ENCODE measurements around the gene RAB36. TPM values are rescaled to one million over a fixed set of nuclear protein-coding genes. Genes with fewer than 3 reads are reported as not detected.

RAB36 gene
- total RNA-seq, 1 donor from 2014 or later: 0.47 TPM

DNA sequence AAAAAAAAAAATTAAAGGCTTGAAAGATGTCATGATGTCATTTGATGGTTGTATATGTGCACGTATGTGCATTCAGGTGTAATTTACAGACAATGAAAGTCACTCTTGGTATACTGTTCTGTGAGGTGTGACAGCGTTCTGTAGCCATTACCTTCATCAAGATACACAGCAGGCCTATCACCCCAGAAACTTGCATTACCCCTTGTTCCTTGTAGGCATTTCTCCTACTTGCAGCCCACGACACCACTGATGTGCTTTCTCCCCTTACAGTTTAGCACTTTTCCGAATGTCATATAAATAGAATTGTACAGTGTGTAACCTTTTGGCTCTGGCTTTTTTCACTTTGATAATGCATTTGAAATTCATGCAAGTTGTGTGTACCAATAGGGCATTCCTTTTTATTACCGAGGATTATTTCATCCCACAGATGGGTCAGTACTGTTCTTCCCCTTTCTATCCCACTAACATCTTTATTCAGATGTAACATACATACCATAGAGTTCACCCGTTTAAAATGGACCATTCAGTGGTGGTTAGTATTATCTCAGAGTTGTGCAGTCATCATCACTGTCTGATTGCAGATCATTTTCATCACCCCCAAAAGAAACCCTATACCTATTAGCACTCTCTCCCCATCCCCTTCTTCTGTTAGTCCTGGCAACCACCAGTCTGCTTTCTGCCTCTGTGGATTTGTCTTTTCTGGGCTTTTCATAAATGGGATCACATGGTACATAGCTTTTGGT, 65.3 kb downstream of the RAB36 start:
- H3K36me3 ChIP-seq: no peaks in the 10 kb centered on the region
- peaks cover 51% of the 10 kb centered on the region for H3K4me1 ChIP-seq
- intact Hi-C loops (cut with micrococcal nuclease): no loop called here
- TF ChIP-seq, protein P1, sequence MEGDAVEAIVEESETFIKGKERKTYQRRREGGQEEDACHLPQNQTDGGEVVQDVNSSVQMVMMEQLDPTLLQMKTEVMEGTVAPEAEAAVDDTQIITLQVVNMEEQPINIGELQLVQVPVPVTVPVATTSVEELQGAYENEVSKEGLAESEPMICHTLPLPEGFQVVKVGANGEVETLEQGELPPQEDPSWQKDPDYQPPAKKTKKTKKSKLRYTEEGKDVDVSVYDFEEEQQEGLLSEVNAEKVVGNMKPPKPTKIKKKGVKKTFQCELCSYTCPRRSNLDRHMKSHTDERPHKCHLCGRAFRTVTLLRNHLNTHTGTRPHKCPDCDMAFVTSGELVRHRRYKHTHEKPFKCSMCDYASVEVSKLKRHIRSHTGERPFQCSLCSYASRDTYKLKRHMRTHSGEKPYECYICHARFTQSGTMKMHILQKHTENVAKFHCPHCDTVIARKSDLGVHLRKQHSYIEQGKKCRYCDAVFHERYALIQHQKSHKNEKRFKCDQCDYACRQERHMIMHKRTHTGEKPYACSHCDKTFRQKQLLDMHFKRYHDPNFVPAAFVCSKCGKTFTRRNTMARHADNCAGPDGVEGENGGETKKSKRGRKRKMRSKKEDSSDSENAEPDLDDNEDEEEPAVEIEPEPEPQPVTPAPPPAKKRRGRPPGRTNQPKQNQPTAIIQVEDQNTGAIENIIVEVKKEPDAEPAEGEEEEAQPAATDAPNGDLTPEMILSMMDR (IDR thresholded peaks at IDR 0.05; ENCODE audit: borderline replicate concordance): no peak
- H3K4me3 ChIP-seq: no peak overlapping the region
- DNase-seq: no peak
- no peak overlapping the region for H3K27ac ChIP-seq (replicated peaks)
- no peaks in the 10 kb centered on the region for H3K9me3 ChIP-seq (replicated peaks)
- H3K27me3 ChIP-seq (ENCODE audit: low read depth): no peaks in the 10 kb centered on the region

DNA sequence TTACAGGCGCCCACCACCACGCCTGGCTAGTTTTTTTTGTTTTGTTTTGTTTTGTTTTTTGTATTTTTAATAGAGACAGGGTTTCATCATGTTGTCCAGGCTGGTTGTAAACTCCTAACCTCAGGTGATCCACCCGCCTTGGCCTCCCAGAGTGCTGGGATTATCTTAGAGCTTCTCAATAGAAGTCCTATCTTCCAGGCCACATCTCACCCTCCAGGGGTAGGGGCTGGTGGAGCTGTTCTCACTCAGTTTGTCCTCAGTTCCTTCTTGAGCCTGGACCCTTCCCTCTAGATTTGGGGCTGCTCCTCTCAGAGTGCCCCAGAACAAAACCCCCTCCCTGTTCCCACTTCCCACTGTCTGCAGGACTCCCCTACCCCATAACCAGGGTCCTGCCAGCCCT, 66.3 kb downstream of the RAB36 start:
- no peaks in the 10 kb centered on the region for H3K36me3 ChIP-seq
- no peak overlapping the region for H3K27ac ChIP-seq (replicated peaks)
- H3K9me3 ChIP-seq (replicated peaks): no peaks in the 10 kb centered on the region
- no peaks in the 10 kb centered on the region for H3K27me3 ChIP-seq (ENCODE audit: low read depth)
- TF ChIP-seq, protein P1 (IDR thresholded peaks at IDR 0.05; ENCODE audit: borderline replicate concordance): no peak
- H3K4me3 ChIP-seq: no peak overlapping the region
- peaks cover 57% of the 10 kb centered on the region for H3K4me1 ChIP-seq
- DNase-seq: no peak
- intact Hi-C loops (cut with micrococcal nuclease): no loop called here

DNA sequence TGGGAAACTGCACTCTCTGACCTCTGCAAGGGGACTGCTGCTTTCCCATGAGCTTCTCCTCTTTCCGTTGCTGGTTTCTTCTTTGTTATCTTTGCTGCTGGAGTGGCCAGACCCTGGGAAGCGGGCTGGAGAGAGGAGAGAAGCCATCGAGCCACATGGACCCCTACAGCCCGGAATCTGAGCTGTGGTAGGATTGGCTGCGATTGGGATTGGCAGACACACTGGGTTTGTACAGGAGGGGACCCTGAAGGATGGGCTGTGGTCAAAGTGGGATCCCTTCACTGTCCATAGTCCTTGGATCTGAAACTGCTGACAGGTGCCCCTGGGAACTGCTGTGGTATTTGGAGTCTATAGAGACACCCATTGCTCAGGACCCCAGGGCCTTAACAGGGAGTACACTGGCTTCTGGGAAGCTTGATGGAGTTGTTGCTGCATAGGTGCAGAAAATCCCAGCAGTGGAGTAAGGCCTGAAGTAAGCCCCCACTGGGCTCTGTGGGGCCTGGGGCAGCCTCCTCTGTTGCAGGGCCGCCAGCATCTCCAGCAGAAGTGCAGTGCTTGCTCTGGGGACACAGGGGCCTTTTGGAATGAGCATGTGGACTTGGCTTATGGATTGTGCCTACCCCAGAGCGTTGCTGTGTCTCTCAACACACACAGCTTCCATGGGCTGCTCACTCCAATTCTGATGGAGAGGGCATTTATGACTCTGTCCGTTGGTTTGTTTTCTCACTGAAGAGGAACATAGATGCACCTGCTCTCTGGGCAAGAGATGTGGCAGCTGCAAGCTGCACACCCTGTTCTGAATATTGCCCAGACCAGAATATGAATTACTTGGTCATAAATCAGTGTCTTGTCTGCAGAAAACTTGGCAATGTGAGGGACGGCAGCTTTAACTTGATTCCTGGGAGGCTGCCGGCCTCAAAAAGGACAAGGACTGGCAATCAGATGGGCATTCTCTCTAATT, 67.1 kb downstream of the RAB36 start:
- Histone ChIP-seq H3K4me3 (no peak overlapping the region), H3K4me1 (peaks cover 65% of the 10 kb centered on the region), H3K36me3 (no peaks in the 10 kb centered on the region), H3K27me3 (ENCODE audit: low read depth) (no peaks in the 10 kb centered on the region), H3K9me3 (replicated peaks) (no peaks in the 10 kb centered on the region), H3K27ac (replicated peaks) (no peak overlapping the region)
- no peak for DNase-seq
- TF ChIP-seq, protein P1 (IDR thresholded peaks at IDR 0.05; ENCODE audit: borderline replicate concordance): no peak
- intact Hi-C loops (cut with micrococcal nuclease): no loop called here

DNA sequence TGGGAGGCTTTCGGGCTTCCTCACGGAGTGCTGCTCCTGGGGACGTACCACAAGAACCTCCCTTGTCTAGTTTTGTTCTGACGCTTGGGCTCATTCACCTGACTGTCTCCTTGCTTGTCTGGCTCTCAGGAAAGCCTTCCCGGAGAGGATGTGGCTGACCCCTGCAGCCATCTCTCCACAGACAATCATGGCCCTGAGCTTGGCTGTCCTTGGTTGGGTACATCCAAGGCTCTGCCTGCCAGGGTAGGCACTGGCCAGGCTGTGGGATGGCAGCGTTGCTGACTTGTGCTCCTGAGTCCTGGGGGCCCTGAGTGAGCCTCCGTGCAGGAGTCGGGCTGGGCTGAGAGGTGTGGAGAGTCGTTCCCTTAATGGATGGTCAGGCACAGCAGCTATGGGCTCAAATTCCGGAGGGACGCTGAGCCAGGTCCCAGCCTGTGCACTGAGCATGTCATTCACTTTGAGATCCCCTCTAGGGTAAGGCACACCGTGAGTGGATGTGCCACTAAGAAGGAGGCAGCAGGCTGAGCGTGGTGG, 67.8 kb downstream of the RAB36 start:
- intact Hi-C loops (cut with micrococcal nuclease): no loop called here
- DNase-seq: no peak
- no peaks in the 10 kb centered on the region for H3K9me3 ChIP-seq (replicated peaks)
- TF ChIP-seq, protein P1 (IDR thresholded peaks at IDR 0.05; ENCODE audit: borderline replicate concordance): no peak
- no peak overlapping the region for H3K27ac ChIP-seq (replicated peaks)
- no peaks in the 10 kb centered on the region for H3K27me3 ChIP-seq (ENCODE audit: low read depth)
- H3K4me1 ChIP-seq: peaks cover 72% of the 10 kb centered on the region
- no peaks in the 10 kb centered on the region for H3K36me3 ChIP-seq
- H3K4me3 ChIP-seq: no peak overlapping the region

DNA sequence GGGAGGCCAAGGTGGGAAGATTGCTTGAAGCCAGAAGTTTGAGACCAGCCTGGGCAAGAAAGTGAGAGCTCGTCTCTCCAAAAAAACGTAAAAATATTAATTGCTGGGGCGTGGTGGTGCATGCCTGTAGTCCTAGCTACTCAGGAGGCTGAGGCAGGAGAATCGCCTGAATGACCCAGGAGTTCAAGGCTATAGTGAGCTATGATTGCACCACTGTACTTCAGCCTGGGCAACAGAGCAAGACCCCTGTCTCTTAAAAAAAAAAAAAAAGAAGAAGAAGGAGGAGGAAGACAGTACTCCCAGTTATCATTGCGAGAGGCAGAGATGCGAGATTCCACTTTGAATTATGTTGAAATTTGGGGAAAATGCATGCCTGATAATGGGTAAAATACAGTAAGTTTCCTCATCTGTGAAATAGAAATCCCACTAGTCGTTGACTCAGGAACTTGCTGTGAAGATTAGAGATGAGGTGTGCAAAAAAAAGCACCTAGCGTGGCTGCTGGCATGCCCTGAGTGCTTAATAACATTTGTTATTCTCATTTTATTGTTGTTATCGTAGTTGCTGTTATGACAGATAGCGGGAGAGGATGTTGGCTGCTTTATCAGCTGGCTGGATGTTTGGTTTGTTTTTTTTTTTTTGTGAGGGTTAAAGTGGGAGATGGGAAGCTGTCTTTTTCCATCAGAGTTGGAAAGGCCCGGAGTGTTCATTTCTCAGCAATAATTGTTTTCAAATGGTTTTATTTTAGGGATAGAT, 68.5 kb downstream of the RAB36 start:
- TF ChIP-seq, protein P1 (IDR thresholded peaks at IDR 0.05; ENCODE audit: borderline replicate concordance): no peak
- Histone ChIP-seq H3K27ac (replicated peaks) (peak overlapping the region; percentile 60), H3K4me1 (peaks cover 79% of the 10 kb centered on the region), H3K4me3 (no peak overlapping the region), H3K27me3 (ENCODE audit: low read depth) (no peaks in the 10 kb centered on the region), H3K9me3 (replicated peaks) (no peaks in the 10 kb centered on the region), H3K36me3 (no peaks in the 10 kb centered on the region)
- no peak for DNase-seq
- intact Hi-C loops (cut with micrococcal nuclease): no loop called here
